ENCODE results near the gene PCDHGA4. TPM values are rescaled to one million over a fixed set of nuclear protein-coding genes. Genes with fewer than 3 reads are reported as not detected.
"Not testable (repeated sequence)": the region's sequence is repeated elsewhere in the genome, so short reads cannot be mapped to it uniquely, and the experiment has no call there.

Gene PCDHGA4
- 8.4 TPM for total RNA-seq

DNA sequence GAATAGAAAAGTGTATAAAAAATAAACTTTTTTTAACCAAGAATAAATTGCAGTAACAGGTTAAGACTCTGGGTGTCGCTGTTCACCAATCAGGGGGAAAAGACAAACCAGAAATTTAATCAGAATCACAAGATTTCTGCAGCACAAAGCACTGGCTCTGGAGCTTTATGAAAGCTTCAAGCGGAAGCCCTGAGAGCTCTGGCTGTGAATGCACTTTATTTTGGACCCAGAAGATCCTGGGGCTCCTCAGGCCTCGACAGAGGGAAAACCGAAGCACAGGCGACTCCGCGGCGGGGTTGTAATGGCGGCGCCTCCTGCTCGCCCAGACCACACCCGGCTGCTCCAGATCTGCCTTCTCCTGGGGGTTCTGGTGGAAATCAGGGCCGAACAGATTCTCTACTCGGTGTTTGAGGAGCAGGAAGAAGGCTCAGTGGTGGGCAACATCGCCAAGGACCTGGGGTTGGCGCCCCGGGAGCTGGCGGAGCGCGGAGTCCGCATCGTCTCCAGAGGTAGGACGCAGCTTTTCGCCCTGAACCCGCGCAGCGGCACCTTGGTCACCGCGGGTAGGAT is at the start of gene PCDHGA4:
Gene PCDHGA4 (plus strand): TSS at position 122 of the 570 bp plus-strand sequence. CDS start 87 bp downstream, at position 209.
- no peak for DNase-seq

DNA sequence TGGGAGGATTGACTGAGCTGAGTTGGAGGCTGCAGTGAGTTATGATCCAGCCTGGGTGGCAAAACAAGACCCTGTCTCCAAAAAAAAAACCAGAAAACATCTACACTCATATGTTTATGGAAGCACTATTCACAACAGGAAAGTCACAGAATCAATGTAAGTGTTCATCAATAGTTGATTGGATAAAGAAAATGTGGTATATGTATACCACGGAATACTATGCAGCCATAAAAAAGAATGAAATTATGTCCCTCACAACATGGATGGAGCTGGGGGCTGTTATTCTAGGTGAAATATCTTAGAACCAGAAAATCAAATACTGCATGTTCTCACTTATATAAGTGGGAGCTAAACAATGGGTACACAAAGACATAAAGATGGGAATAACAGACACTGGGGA is 48.2 kb upstream of the PCDHGA4 start:
- DNase-seq = no peak

DNA sequence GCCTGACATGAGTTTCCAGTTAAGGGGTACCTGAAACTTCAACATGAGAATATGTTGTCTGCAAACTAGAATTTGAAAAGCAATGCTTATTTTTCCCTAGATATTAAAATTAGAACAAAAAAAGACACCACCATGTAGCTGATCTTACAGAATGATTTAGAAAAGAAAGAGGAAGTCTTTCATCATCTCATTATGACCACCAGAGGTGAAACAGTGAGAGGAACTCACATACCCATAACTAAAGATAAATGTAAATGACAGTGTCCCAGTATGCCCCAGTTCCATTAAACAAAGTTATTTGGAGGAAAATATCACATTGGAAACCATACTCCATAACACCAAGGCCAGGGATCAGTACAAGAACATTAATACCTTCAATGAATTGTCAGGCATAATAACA is 41.1 kb upstream of the PCDHGA4 start:
- no peak for DNase-seq

DNA sequence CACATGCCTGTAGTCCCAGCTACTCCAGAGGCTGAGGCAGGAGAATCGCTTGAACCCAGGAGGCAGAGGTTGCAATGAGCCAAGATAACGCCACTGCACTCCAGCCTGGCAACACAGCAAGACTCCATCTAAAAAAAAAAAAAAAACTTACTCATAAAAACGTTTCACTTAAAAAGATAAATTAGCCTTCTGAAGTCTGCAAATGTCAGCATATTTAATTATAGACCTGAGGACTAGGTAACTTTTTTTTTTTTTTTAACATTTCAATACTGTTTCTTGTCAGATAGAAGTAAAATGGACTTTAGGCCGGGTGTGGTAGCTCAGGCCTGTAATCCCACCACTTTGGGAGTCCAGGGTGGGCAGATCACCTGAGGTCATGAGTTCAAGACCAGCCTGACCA is 37.9 kb upstream of the PCDHGA4 start:
- DNase-seq = not testable (repeated sequence)

DNA sequence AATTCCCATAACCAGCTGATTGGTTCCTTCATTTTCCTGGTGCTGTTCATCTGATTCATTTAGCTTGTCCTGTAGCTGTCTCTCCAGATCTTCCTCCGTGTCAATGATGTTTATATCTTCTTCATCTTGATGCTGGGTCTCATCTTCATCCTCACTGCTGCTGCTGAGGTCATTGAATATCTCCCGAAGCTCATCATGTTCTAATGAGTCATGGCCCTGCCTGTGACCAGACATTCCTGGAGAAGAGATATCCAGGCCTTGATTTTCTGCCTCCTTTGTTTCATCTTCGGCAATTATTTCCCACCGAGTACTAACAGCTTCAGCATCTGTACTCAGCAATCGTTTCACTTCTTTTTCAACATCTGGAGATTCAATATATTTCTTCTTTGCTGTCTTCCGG is 35.6 kb upstream of the PCDHGA4 start:
- no peak for DNase-seq

DNA sequence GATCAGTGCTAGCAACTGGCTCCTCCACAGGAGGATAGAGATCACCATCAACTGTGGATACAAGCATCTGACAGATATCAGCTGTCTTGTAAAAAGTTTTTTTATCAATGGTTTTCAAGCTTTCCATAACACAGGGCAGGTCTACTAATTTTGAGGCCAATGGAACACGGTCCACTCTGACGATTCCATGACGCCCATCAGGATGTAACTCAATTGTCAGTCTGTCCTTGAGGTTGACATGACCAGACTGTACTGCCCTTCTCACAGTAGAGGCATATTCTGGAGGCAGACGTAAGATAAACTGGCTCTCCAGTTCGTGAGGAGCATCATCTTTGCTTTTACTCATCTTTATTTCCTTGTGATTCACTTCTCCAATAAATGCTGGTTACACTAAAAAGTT is 35.1 kb upstream of the PCDHGA4 start:
- no peak for DNase-seq

DNA sequence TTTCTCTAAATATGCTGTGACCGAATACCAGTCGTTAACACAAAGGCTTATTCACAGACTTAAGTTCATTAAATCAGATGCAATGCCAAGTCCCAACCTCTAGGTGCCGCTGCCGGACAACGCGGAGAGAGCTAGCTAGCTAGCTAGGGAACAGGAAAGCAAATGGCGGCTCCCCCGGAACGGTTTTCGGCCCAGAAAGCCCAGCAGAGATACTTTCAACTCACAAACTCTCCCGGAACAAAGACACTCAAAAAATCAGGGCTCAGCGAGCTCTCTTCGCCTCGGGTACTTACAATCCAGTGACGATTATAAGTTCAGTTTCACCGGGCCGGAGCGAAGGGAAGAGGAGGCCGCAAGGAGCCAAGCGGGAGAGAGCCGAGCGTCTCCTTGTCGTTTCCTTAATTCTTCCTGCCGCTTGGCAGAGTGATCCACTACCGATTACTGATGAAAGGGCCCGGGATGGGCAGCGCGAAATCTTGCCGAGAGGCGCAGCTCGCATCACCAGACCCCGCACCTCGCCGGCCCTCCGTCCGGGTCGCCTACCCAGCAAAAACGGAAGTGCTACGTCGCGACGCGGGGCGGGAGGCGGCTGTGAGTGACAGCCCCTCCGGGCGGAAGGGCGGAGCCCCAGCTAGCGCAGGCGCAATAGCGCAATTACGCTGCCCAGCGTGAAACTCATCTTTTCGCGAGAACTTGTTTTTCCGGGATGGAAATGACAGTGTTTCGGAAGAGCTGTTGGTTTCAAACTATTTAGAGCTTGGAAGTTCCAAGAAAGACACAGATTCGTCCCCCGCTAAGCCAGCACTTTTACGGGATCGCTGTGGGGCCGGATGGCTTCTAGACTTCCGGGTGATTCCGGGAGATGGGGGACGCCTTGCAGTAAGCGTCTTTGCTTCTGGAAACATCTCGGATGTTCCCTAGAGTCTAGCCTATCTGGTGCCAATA is 34.3 kb upstream of the PCDHGA4 start, which contains the start of gene TAF7:
Gene TAF7 (minus strand): TSS at position 560 of the 945 bp plus-strand sequence. CDS start 740 bp downstream, outside the sequence.
- peak; percentile 86 for DNase-seq

DNA sequence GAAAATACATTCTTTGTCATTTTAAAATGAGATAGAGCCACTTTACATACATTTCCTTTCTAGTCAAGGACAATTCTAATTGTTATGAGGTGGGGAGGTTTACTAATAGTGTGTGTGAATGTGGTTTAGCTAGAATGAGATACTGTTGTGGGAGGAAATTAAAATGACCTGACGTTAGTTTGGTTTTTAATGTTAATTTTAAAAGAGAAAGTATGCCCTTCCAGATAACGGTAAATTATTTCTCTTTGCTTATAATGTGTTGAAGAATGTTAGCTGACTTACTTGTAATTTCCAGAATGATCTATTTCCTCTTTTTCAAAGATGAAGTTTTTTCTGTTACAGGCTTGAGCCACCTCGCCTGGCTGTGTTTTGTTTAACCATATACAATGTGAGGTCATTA is 32.6 kb upstream of the PCDHGA4 start:
- no peak for DNase-seq

DNA sequence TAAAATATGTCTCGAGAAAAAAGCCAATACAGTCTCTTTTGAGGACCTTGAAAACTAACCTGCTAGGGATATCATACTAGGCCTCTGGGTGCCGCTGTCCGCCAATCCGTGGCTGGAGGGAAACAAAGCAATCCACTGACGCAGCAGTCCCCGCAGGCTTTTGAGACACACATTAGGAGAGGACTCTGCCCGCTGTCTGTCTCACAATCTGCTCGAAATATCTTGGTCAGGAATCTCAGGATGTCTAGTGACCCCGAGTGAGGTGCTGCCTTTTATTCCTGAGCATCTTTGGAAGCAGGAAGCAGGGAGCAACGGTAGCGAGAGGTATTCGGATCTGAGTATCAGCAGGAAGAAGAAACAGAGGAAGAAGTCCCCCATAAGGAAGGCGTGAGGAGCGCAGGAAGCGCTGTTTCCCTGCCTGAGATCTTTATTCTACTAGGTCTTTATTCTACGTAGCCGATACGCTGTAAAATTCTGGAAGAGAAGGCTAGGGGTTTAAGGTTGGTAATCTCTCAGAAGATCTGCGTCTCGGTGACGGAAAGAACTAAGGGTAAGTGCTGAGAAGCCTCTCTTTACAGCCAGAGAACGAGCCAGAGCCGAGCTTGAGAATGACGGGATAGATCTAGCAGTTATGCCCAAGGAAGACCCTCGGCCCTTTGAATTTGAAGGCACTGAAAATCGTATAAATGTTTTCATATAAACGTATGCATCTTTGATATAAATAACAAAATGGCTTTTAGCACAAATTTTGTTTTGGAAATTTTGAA is 28.6 kb upstream of the PCDHGA4 start:
- DNase-seq = peak; percentile 18

DNA sequence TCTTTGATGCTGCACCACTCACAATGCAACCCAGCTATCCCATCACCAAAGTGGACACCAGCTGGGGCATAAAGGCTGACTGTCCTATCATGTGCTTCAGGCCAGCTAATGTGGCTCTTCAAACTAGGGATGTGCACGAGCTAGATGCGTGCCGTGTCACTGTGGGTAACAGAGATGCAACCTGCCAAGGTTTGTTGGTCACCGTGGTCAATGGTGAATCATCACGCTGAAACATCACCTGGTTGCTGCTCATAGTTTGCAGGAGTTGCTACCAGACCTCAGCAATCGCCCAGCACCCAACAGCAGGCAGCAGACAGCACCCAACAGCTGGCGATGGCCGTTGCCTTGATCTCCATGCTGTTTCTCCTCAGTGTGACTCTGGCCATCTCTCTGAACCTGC is 26.6 kb upstream of the PCDHGA4 start:
- DNase-seq = no peak

DNA sequence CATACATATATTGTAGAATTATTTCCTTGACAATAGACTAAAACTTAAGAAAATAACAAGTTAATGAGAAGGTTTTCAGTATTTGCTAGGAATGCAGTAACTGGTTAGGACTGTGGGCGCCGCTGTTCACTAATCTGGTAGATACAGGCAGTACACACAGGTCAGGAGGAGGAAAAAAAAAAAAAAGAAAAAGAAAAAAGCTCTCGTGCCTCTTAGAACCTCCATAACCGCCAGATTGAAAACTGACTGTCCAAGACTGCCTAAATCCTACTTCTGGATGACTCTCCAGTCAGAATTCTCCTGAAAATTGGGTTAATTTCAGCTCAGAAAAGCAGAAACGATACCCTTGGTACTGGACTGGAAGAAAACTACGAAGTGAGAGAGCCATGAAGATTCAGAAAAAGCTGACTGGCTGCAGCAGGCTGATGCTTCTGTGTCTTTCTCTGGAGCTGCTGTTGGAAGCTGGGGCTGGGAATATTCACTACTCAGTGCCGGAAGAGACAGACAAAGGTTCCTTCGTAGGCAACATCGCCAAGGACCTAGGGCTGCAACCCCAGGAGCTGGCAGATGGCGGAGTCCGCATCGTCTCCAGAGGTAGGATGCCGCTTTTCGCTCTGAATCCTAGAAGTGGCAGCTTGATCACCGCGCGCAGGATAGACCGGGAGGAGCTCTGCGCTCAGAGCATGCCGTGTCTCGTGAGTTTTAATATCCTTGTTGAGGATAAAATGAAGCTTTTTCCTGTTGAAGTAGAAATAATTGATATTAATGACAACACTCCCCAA is 24.3 kb upstream of the PCDHGA4 start, which contains the start of gene PCDHGA1:
Gene PCDHGA1 (plus strand): TSS at position 216 of the 782 bp plus-strand sequence.
- no peak for DNase-seq

DNA sequence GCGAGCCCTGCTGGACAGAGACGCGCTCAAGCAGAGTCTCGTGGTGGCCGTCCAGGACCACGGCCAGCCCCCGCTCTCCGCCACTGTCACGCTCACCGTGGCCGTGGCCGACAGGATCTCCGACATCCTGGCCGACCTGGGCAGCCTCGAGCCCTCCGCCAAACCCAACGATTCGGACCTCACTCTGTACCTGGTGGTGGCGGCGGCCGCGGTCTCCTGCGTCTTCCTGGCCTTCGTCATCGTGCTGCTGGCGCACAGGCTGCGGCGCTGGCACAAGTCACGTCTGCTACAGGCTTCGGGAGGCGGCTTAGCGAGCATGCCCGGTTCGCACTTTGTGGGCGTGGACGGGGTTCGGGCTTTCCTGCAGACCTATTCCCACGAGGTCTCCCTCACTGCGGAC is 22.2 kb upstream of the PCDHGA4 start:
- DNase-seq = not testable (repeated sequence)

DNA sequence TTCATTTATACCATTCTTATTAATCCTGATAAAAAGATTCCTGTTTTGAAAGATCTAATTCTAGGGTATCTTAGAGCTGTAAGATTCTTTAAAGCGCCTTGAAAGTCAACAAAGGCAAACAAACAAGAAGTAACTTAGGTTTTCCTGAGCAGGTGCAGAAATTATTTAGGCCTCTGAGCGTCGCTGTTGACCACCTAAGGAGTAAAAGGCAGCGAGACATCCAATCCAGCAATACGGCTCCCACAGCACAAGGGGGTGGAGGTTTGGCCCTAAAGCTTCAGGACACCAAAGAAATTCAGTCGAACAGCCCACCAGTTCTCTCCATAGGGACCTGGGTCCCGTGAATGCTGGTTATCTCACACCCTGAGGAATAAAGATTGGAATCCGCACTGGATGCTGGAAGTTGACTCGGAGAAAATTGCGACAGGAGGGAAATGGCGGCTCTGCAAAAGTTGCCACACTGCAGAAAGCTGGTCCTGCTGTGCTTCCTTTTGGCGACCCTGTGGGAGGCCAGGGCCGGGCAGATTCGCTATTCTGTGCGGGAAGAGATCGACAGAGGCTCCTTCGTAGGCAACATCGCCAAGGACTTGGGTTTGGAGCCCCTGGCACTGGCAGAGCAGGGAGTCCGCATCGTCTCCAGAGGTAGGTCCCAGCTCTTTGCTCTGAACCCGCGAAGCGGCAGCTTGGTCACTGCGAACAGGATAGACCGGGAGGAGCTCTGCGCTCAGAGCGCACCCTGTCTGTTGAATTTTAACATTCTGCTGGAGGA is 16.1 kb upstream of the PCDHGA4 start, which contains the start of gene PCDHGA2:
Gene PCDHGA2 (plus strand): TSS at position 223 of the 769 bp plus-strand sequence.
- DNase-seq = no peak

DNA sequence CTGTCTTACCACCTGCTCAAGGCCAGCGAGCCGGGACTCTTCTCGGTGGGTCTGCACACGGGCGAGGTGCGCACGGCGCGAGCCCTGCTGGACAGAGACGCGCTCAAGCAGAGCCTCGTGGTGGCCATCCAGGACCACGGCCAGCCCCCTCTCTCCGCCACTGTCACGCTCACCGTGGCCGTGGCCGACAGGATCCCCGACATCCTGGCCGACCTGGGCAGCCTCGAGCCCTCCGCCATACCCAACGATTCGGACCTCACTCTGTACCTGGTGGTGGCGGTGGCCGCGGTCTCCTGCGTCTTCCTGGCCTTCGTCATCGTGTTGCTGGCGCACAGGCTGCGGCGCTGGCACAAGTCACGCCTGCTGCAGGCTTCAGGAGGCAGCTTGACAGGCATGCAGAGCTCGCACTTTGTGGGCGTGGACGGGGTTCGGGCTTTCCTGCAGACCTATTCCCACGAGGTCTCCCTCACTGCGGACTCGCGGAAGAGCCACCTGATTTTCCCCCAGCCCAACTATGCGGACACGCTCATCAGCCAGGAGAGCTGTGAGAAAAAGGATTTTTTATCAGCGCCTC is 14.0 kb upstream of the PCDHGA4 start:
- DNase-seq = not testable (repeated sequence)

DNA sequence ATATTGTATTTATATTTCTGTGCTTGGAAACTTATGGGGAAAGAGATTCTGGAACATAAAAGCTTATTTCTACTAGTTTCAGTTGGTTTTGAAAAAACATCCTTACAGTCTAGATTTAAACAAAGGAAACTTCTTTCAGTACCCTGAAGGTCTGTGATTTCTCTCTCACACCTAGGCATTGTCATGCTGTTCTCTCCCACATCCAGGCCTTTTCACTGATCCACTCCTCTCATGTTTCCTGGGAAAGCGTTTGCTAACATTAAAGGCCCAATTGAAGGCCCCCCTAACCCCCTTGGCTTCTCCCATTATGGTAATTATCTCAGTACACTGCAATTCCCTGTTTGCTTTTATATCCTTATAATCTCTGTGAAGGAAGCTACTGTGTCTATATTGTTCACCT is 12.0 kb upstream of the PCDHGA4 start:
- DNase-seq = no peak

DNA sequence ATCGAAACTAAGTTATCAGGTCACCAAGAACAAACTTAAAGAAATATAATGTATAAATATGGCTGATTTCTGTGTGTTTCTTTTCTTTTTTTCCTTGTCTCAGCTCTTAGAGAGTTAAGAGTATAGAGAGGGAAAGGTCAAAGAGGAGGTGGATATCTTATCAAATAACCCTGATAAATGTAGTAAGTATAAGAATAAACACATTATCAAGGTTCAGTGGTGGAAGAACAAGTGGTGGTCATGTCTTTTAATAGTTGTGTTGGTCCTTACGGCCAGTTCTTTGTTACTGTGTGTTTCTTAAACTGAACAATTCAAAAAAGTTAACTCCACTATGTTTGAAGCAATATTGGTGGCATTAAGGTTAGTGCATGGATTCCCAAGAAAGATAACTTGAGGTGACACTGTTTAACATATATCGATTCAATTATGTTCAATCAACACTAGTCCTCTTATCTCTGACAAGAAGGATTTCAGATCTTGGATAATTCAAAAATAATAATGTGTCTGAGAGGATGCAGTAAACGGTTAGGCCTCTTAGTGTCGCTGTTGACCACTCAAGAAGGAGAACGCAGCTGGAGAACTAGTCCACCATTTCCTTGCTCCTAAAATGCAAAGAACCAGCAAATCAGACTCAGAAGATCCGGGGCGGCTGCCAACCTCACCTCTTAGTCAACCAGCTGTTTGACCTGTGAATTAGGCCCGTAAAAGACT is 11.4 kb upstream of the PCDHGA4 start, which contains the start of gene PCDHGA3:
Gene PCDHGA3 (plus strand): TSS at position 588 of the 711 bp plus-strand sequence. CDS start 205 bp downstream, outside the sequence.
- DNase-seq = no peak

DNA sequence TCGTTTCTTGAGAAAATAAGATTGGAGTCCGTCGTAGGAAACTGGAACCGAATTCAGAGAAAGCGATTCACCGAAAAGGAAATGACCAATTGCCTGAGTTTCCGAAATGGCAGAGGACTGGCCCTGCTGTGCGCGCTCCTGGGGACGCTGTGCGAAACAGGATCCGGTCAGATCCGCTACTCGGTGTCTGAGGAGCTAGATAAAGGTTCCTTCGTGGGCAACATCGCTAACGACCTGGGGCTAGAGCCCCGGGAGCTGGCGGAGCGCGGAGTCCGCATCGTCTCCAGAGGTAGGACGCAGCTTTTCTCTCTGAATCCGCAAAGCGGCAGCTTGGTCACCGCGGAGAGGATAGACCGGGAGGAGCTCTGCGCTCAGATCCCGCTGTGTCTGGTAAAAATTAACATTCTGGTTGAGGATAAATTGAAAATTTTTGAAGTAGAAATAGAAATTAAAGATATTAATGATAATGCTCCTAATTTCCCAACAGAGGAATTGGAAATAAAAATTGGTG is 10.8 kb upstream of the PCDHGA4 start:
- DNase-seq = no peak

DNA sequence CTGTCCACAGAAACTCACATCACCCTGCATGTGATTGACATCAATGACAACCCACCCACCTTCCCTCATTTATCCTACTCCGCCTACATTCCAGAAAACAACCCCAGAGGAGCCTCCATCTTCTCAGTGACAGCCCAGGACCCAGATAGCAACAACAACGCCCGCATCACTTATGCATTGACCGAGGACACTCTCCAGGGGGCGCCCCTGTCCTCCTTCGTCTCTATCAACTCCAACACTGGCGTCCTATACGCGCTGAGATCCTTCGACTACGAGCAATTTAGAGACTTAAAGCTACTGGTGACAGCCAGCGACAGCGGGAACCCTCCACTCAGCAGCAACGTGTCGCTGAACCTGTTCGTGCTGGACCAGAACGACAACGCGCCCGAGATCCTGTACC is 9.5 kb upstream of the PCDHGA4 start:
- DNase-seq = no peak

DNA sequence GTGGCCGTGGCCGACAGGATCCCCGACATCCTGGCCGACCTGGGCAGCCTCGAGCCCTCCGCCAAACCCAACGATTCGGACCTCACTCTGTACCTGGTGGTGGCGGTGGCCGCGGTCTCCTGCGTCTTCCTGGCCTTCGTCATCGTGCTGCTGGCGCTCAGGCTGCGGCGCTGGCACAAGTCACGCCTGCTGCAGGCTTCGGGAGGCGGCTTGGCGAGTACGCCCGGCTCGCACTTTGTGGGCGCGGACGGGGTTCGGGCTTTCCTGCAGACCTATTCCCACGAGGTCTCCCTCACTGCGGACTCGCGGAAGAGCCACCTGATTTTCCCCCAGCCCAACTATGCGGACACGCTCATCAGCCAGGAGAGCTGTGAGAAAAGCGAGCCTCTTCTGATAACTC is 8.8 kb upstream of the PCDHGA4 start:
- DNase-seq = not testable (repeated sequence)
